Measurements from ENCODE around the gene KCTD1. TPM values are rescaled to one million over a fixed set of nuclear protein-coding genes. Genes with fewer than 3 reads are reported as not detected.

The KCTD1 gene
- total RNA-seq, 1 experiment from 2014 or later: 4.9 TPM

GRCh38 chr18:26409091-26409490 lies 139.3 kb downstream of the KCTD1 start:
- Histone ChIP-seq H4K20me1 (ENCODE audit: insufficient read depth, low read depth, low read length) (no peaks in the 10 kb centered on the region), H3K4me2 (ENCODE audit: low read depth, low read length, poor library complexity, severe bottlenecking) (peak overlapping the region; percentile 19), H2AFZ (ENCODE audit: low read length) (no peak overlapping the region), H3K79me2 (ENCODE audit: low read length) (no peaks in the 10 kb centered on the region), H3K9ac (ENCODE audit: low read length) (no peak overlapping the region), H3K4me3 (ENCODE audit: low read length) (no peak overlapping the region), H3K4me1 (ENCODE audit: low read length) (peaks cover 39% of the 10 kb centered on the region), H3K27me3 (ENCODE audit: low read length) (no peaks in the 10 kb centered on the region), H3K9me2 (replicated peaks; ENCODE audit: insufficient read depth, low read length) (no peaks in the 10 kb centered on the region), H3K27ac (ENCODE audit: low read length) (no peak overlapping the region), H3K36me3 (ENCODE audit: insufficient read depth, low read length) (no peaks in the 10 kb centered on the region), H3K9me3 (ENCODE audit: low read length) (no peaks in the 10 kb centered on the region)
- DNase-seq: no peak

GRCh38 chr18:26407736-26408601 lies 140.4 kb downstream of the KCTD1 start:
- H3K4me1 ChIP-seq (ENCODE audit: low read length): peaks cover 39% of the 10 kb centered on the region
- peak overlapping the region; percentile 39 for H3K4me2 ChIP-seq (ENCODE audit: low read depth, low read length, poor library complexity, severe bottlenecking)
- no peaks in the 10 kb centered on the region for H3K9me2 ChIP-seq (replicated peaks; ENCODE audit: insufficient read depth, low read length)
- no peak overlapping the region for H3K4me3 ChIP-seq (ENCODE audit: low read length)
- H3K36me3 ChIP-seq (ENCODE audit: insufficient read depth, low read length): no peaks in the 10 kb centered on the region
- no peaks in the 10 kb centered on the region for H3K79me2 ChIP-seq (ENCODE audit: low read length)
- no peaks in the 10 kb centered on the region for H3K27me3 ChIP-seq (ENCODE audit: low read length)
- no peak overlapping the region for H2AFZ ChIP-seq (ENCODE audit: low read length)
- H3K9ac ChIP-seq (ENCODE audit: low read length): no peak overlapping the region
- no peaks in the 10 kb centered on the region for H4K20me1 ChIP-seq (ENCODE audit: insufficient read depth, low read depth, low read length)
- H3K27ac ChIP-seq (ENCODE audit: low read length): peak overlapping the region; percentile 47
- no peaks in the 10 kb centered on the region for H3K9me3 ChIP-seq (ENCODE audit: low read length)
- DNase-seq: no peak

GRCh38 chr18:26406854-26407517 lies 141.4 kb downstream of the KCTD1 start:
- Histone ChIP-seq H3K4me3 (ENCODE audit: low read length) (no peak overlapping the region), H4K20me1 (ENCODE audit: insufficient read depth, low read depth, low read length) (no peaks in the 10 kb centered on the region), H3K36me3 (ENCODE audit: insufficient read depth, low read length) (no peaks in the 10 kb centered on the region), H3K27me3 (ENCODE audit: low read length) (no peaks in the 10 kb centered on the region), H3K9ac (ENCODE audit: low read length) (0 out of 2 replicates have a peak overlapping the region, but pooled peaks have one; percentile 4), H3K27ac (ENCODE audit: low read length) (peak overlapping the region; percentile 47), H3K79me2 (ENCODE audit: low read length) (no peaks in the 10 kb centered on the region), H3K4me2 (ENCODE audit: low read depth, low read length, poor library complexity, severe bottlenecking) (peak overlapping the region; percentile 39), H3K9me2 (replicated peaks; ENCODE audit: insufficient read depth, low read length) (no peaks in the 10 kb centered on the region), H2AFZ (ENCODE audit: low read length) (0 out of 2 replicates have a peak overlapping the region, but pooled peaks have one; percentile 6), H3K9me3 (ENCODE audit: low read length) (no peaks in the 10 kb centered on the region), H3K4me1 (ENCODE audit: low read length) (peaks cover 39% of the 10 kb centered on the region)
- DNase-seq: peak; percentile 61

GRCh38 chr18:26406324-26406723 lies 142.0 kb downstream of the KCTD1 start:
- H3K27me3 ChIP-seq (ENCODE audit: low read length): no peaks in the 10 kb centered on the region
- H3K9ac ChIP-seq (ENCODE audit: low read length): no peak overlapping the region
- no peak for DNase-seq
- peaks cover 39% of the 10 kb centered on the region for H3K4me1 ChIP-seq (ENCODE audit: low read length)
- no peak overlapping the region for H2AFZ ChIP-seq (ENCODE audit: low read length)
- no peaks in the 10 kb centered on the region for H3K9me2 ChIP-seq (replicated peaks; ENCODE audit: insufficient read depth, low read length)
- H3K27ac ChIP-seq (ENCODE audit: low read length): no peak overlapping the region
- no peaks in the 10 kb centered on the region for H3K79me2 ChIP-seq (ENCODE audit: low read length)
- H4K20me1 ChIP-seq (ENCODE audit: insufficient read depth, low read depth, low read length): no peaks in the 10 kb centered on the region
- peak overlapping the region; percentile 39 for H3K4me2 ChIP-seq (ENCODE audit: low read depth, low read length, poor library complexity, severe bottlenecking)
- no peak overlapping the region for H3K4me3 ChIP-seq (ENCODE audit: low read length)
- H3K9me3 ChIP-seq (ENCODE audit: low read length): no peaks in the 10 kb centered on the region
- H3K36me3 ChIP-seq (ENCODE audit: insufficient read depth, low read length): no peaks in the 10 kb centered on the region

GRCh38 chr18:26405190-26405801 lies 143.1 kb downstream of the KCTD1 start:
- Histone ChIP-seq H3K36me3 (ENCODE audit: insufficient read depth, low read length) (no peaks in the 10 kb centered on the region), H3K4me3 (ENCODE audit: low read length) (no peak overlapping the region), H2AFZ (ENCODE audit: low read length) (no peak overlapping the region), H4K20me1 (ENCODE audit: insufficient read depth, low read depth, low read length) (no peaks in the 10 kb centered on the region), H3K4me2 (ENCODE audit: low read depth, low read length, poor library complexity, severe bottlenecking) (no peak overlapping the region), H3K9me3 (ENCODE audit: low read length) (no peaks in the 10 kb centered on the region), H3K9me2 (replicated peaks; ENCODE audit: insufficient read depth, low read length) (no peaks in the 10 kb centered on the region), H3K9ac (ENCODE audit: low read length) (no peak overlapping the region), H3K27ac (ENCODE audit: low read length) (no peak overlapping the region), H3K4me1 (ENCODE audit: low read length) (peaks cover 39% of the 10 kb centered on the region), H3K79me2 (ENCODE audit: low read length) (no peaks in the 10 kb centered on the region), H3K27me3 (ENCODE audit: low read length) (no peaks in the 10 kb centered on the region)
- DNase-seq: peak; percentile 52

Small RNA genes within 50 kb of the gene (small RNA-seq; reads per million reads assigned to genes)
- gene MIR8057: not detected
